Transverse colon (tissue), 4 donors: ENCODE results near the gene MYH7B. TPM values are rescaled to one million over a fixed set of nuclear protein-coding genes. Genes with fewer than 3 reads are reported as not detected.

Experiments
- DNase-seq: peaks from one replicate; pipeline ENCODE4 v3.0.0-alpha.2; 2019
- H3K27ac ChIP-seq, 4 donors: fragments of 200-600 bp; sonication (generic); 2 replicates each; pipeline ENCODE4 v1.5.1; 2016 to 2018; ENCODE audit warnings: inconsistent platforms in 4 of 4
- H3K27me3 ChIP-seq: fragments of 200-600 bp; sonication (generic); 2 replicates; pipeline ENCODE4 v1.5.1; 2017; ENCODE audit warnings: inconsistent platforms
- H3K36me3 ChIP-seq, 4 donors: fragments of 200-600 bp; sonication (generic); 2 replicates each; pipeline ENCODE4 v1.5.1; 2017 to 2019; ENCODE audit warnings: inconsistent platforms in 4 of 4
- H3K4me1 ChIP-seq, 4 donors: fragments of 200-600 bp; sonication (generic); 2 replicates each; pipeline ENCODE4 v1.5.1; 2017 to 2020; ENCODE audit warnings: inconsistent platforms in 4 of 4
- H3K4me3 ChIP-seq, 4 donors: fragments of 200-600 bp; sonication (generic); 1 replicate in 1 of 4; 2 replicates in 3 of 4; pipeline versions ENCODE4 v1.5.1 to v1.6.1; 2017 to 2019; ENCODE audit warnings: inconsistent platforms in 4 of 4
- H3K9me3 ChIP-seq, 2 donors: fragments of 200-600 bp; sonication (generic); 2 replicates each; pipeline ENCODE4 v1.5.1; 2017 to 2019; ENCODE audit warnings: inconsistent platforms in 2 of 2
- EP300 ChIP-seq: sonication (generic); formaldehyde crosslinking; IDR thresholded peaks from one replicate; pipeline ENCODE4 v1.6.1; 2017; ENCODE audit warnings: antibody characterized with exemption, low read depth
- POLR2A ChIP-seq: fragments of 450-650 bp; IDR thresholded peaks from one replicate; pipeline ENCODE4 v1.6.1; 2016; ENCODE audit warnings: antibody characterized with exemption, mild to moderate bottlenecking, moderate library complexity
- POLR2AphosphoS5 ChIP-seq, 3 donors: sonication (generic); formaldehyde crosslinking; IDR thresholded peaks; one replicate each; pipeline ENCODE4 v1.6.1; 2016; ENCODE audit warnings: antibody characterized with exemption in 3 of 3
- WGBS, 2 donors: methylation state at CpG; one replicate each; pipeline ENCODE4 v1.1.5; 2018; ENCODE audit warnings: low coverage in 1 of 2; 5-methylcytosine and 5-hydroxymethylcytosine counted together
- in situ Hi-C, 4 donors: fragments of 200-750 bp; cut with MboI; loops; one replicate each; pipeline versions ENCODE4 v1.15.0 to v1.15.1; 2017; ENCODE audit warnings: low sequenced_read_pairs in 3 of 4, low pct_ligation_motif_present in 1 of 4, low pct_unique_long_range_greater_than_20kb in 1 of 4
- intact Hi-C: fragments of 100-400 bp; cut with DNase I; formaldehyde crosslinking; loops from one replicate; pipeline ENCODE4 v1.15.1; 2023; ENCODE audit warnings: low total_unique reads
- total RNA-seq, 4 donors: library from RNA; depleted of rRNA; stranded (reverse); fragments of >200 nt; gene quantifications; one replicate each; pipeline ENCODE4 v1.1.0, GENCODE V29; 2016
- TF ChIP-seq, protein P1 (sequence below), 5 experiments: fragments of 200-600 bp in 3 of 5; fragments of 450-650 bp in 2 of 5; sonication (generic) in 3 of 5; IDR thresholded peaks; 1 replicate in 2 of 5; 2 replicates in 3 of 5; pipeline ENCODE4 v1.5.1; 2016 to 2017; ENCODE audit warnings: antibody characterized with exemption in 5 of 5, inconsistent platforms in 3 of 5, mild to moderate bottlenecking in 2 of 5, moderate library complexity in 1 of 5

The MYH7B gene
- total RNA-seq, 4 donors from 2014 or later = 0.20 to 0.75 (median 0.52) TPM

GRCh38 chr20:34968042-34968775 is 12.5 kb downstream of the MYH7B start:
- no peak overlapping the region for H3K27ac ChIP-seq
- H3K4me3 ChIP-seq = no peak overlapping the region
- intact Hi-C loops = no loop called here
- no peaks in the 10 kb centered on the region for H3K36me3 ChIP-seq
- in situ Hi-C loops = no loop called here
- no peak for DNase-seq
- WGBS, 2 donors = 88 to 92% methylated on average over 3 to 7 of the region's 7 CpGs
- H3K27me3 ChIP-seq = no peaks in the 10 kb centered on the region
- H3K4me1 ChIP-seq = no peaks in the 10 kb centered on the region
- no peak for TF ChIP-seq EP300
- TF ChIP-seq POLR2AphosphoS5 (IDR thresholded peaks at IDR 0.05) = no peak
- TF ChIP-seq, protein P1, sequence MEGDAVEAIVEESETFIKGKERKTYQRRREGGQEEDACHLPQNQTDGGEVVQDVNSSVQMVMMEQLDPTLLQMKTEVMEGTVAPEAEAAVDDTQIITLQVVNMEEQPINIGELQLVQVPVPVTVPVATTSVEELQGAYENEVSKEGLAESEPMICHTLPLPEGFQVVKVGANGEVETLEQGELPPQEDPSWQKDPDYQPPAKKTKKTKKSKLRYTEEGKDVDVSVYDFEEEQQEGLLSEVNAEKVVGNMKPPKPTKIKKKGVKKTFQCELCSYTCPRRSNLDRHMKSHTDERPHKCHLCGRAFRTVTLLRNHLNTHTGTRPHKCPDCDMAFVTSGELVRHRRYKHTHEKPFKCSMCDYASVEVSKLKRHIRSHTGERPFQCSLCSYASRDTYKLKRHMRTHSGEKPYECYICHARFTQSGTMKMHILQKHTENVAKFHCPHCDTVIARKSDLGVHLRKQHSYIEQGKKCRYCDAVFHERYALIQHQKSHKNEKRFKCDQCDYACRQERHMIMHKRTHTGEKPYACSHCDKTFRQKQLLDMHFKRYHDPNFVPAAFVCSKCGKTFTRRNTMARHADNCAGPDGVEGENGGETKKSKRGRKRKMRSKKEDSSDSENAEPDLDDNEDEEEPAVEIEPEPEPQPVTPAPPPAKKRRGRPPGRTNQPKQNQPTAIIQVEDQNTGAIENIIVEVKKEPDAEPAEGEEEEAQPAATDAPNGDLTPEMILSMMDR (IDR thresholded peaks at IDR 0.05) = no peak
- no peak for TF ChIP-seq POLR2A
- no peaks in the 10 kb centered on the region for H3K9me3 ChIP-seq

DNA sequence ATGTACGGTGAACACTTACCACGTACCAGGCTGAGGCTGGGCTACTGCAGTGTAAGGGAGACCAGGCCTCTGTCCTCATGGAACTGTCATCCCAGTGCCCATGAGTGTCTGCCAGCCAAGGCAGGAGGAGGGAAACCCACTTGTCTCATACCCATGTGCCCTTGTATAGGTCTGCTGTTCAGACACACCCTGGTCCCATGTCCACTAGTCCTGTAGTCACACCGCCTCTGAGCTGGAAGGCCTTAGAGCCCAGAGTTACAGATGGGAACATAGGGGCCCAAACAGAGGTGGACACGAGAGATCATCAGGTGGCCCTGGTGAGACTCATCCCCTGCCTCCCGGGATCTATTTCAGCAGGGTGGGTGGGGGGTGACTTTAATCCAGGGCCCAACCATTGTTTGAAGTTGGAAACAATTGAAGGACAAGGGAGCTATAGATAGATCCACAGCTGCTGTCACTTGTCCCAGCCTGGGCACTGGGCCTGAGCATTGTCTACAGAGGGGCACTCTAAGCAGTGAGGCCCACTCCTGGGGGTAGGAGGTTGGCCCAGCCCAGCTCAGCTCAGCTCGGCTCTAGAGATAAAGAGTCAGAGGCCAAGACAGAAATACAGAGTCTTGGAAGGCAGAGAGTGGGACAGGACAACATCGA is 14.6 kb downstream of the MYH7B start:
- H3K4me1 ChIP-seq = no peaks in the 10 kb centered on the region
- H3K36me3 ChIP-seq = no peaks in the 10 kb centered on the region
- TF ChIP-seq EP300 (no peak), POLR2A (no peak), POLR2AphosphoS5 (IDR thresholded peaks at IDR 0.05) (no peak)
- TF ChIP-seq, protein P1 (IDR thresholded peaks at IDR 0.05) = no peak
- DNase-seq = no peak
- no peaks in the 10 kb centered on the region for H3K9me3 ChIP-seq
- 92 to 100% methylated on average over 1 to 7 of the region's 7 CpGs for WGBS, 2 donors
- H3K4me3 ChIP-seq = no peak overlapping the region
- intact Hi-C loops = no loop called here
- in situ Hi-C loops = no loop called here
- H3K27me3 ChIP-seq = no peaks in the 10 kb centered on the region
- H3K27ac ChIP-seq = no peak overlapping the region

- intact Hi-C loops = no loop called here
- TF ChIP-seq, protein P1 (IDR thresholded peaks at IDR 0.05) = no peak
- TF ChIP-seq POLR2A (no peak), EP300 (no peak), POLR2AphosphoS5 (IDR thresholded peaks at IDR 0.05) (no peak)
- in situ Hi-C loops = no loop called here
- Histone ChIP-seq H3K27ac (no peak overlapping the region), H3K4me3 (no peak overlapping the region), H3K4me1 (no peaks in the 10 kb centered on the region), H3K36me3 (no peaks in the 10 kb centered on the region), H3K9me3 (no peaks in the 10 kb centered on the region), H3K27me3 (no peaks in the 10 kb centered on the region)
- WGBS, 2 donors = 94 to 100% methylated on average over 5 to 9 of the region's 9 CpGs
- DNase-seq = no peak
Observed at GRCh38 chr20:34970846-34971560, 15.3 kb downstream of the MYH7B start.

GRCh38 chr20:34971561-34972235 is 16.0 kb downstream of the MYH7B start:
- intact Hi-C loops = no loop called here
- Histone ChIP-seq H3K9me3 (no peaks in the 10 kb centered on the region), H3K4me1 (no peaks in the 10 kb centered on the region), H3K36me3 (no peaks in the 10 kb centered on the region), H3K27me3 (no peaks in the 10 kb centered on the region), H3K4me3 (no peak overlapping the region), H3K27ac (no peak overlapping the region)
- 80 to 84% methylated on average over 1 to 10 of the region's 10 CpGs for WGBS, 2 donors
- DNase-seq = no peak
- TF ChIP-seq EP300 (no peak), POLR2A (no peak), POLR2AphosphoS5 (IDR thresholded peaks at IDR 0.05) (no peak)
- TF ChIP-seq, protein P1 (IDR thresholded peaks at IDR 0.05) = no peak
- in situ Hi-C loops = no loop called here
